Activated T-cell treated with anti-CD3 and anti-CD28 coated beads, Interleukin-2, amount 50 U/mL, for 1 hour (primary cell): ENCODE results near the gene JAKMIP2.

Source experiments
- DNase-seq: peaks from one replicate; pipeline ENCODE4 v3.0.0-alpha.2; 2020

Gene JAKMIP2

DNA sequence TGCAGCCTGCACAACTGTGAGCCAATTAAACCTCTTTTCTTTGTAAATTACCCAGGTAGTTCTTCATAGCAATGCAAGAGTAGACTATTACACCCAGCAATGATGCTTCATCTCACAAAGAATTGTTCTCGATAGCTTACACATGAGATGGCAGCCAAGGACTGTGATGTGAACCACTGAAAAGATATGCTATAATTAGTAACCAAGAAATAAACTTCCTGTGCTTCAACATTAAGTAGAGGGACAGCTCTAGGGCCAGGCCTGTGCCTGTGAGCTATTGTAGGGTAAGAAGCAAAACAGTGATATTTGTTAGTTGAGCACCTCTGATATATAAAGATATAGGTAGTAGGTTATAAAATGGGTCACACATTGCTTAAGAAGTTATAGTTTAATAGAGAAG lies 230.9 kb downstream of the JAKMIP2 start:
- DNase-seq = no peak

DNA sequence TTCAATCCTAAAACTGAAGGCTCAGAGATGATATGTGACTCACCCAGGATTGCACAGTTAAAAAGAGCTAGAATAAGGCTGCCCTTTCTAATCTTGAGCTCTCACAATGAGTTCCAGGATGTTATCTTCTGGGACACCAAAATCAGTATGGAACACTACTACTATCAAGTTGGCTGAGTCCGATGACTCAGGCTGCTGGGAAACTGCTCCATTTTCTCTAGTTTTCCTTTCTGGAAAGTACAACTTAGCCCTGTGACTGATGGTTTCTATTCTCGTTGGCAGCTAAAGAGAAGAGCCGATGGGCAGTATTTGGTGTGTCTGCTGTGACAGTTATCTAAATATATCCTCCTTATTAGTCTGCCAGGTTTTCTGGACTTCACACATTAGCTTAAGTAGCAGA lies 234.8 kb downstream of the JAKMIP2 start:
- no peak for DNase-seq

- DNase-seq = no peak
Measured at GRCh38 chr5:147544556-147544955, 238.0 kb downstream of the JAKMIP2 start.

DNA sequence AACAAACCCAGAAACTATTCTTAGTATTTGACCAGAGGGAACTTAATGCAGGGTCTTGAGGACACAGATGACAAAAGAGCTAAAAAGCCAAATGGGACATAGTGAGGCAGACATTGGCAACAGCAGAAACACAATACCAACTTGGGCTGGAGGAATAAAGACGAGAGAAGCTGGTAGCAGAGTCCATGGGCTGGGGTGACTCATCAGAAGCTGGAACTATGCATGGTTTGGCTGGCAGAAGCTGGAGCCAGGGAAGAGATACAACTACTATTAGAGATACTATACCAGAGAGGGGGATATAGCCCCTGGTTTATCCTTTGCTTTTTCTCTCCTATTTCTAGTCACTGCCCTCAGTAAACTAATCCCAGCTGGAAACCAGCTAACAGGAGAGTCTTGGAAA lies 243.5 kb downstream of the JAKMIP2 start:
- no peak for DNase-seq

- DNase-seq = no peak
Measured at GRCh38 chr5:147538236-147538635, 244.3 kb downstream of the JAKMIP2 start.
